Suppressor macrophage treated with lipopolysaccharide for 4 hours (primary cell): Measurements from ENCODE around the gene ERGIC1.
A peak's percentile ranks its signal among the peaks of the same experiment; 100 is the strongest.
"Not testable (repeated sequence)": the region's sequence is repeated elsewhere in the genome, so short reads cannot be mapped to it uniquely, and the experiment has no call there.

Experiments
- DNase-seq: peaks from one replicate; pipeline ENCODE4 v3.0.0-alpha.2; 2020

Gene ERGIC1

GRCh38 chr5:172883066-172883465, 49.0 kb downstream of the ERGIC1 start:
- peak; percentile 72 for DNase-seq

GRCh38 chr5:172885597-172886340, 51.7 kb downstream of the ERGIC1 start:
- DNase-seq: peak; percentile 61

DNA sequence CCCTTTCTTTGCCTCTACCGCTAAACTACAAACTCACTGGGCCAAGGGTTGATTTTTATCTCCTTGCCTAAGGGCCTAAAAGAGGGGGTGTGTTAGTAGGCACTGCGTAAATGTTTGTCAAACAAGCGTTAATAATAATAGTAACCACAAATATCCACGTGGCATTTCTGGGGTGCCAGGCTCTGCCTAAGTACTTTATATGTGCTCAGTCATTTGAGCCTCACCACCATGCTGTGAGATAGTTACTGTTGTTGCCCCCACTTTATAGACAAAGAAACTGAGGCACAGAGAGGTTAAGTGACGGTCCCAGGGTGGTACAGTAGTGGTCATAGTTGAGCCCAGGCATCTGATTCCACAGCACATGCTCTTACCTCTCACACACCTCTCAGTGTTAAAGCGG, 52.4 kb downstream of the ERGIC1 start:
- no peak for DNase-seq

- DNase-seq: peak; percentile 99
These were observed 53.0 kb downstream of the ERGIC1 start for GRCh38 chr5:172886974-172887501.

- peak; percentile 85 for DNase-seq
These were observed 53.6 kb downstream of the ERGIC1 start for GRCh38 chr5:172887692-172888091.

GRCh38 chr5:172890659-172891058, 56.6 kb downstream of the ERGIC1 start:
- no peak for DNase-seq

DNA sequence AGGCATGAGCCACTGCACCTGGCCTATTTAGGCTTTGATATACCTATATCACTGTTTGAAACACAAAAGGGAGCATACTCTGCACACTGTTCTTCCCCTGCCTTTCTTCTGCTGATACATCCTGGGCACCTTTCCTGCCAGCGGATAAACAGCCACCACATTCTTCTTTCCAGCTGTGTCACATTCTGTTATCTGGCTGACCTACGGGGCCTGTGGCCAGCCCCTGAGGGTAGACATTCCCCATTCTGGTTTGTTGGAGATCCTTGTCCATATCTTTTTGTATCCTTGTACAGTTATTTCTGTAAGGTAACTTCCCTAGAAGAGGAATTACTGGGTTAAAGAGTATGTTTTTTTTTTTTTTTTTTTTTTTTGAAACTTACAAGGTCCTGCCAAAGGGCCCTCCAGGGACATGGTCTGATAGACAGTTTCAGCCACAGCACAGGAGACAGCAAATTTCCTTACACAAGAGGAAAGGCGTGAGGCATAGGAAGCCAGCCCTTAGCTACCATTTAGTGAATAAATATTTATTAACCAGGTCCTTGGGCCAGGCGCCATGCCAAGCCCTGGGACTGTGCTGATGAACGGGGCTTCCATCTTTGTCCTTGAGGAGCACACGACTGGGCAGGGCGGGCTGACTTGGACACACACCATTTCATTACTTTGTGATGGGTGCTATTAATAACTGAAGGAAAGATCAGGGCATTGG, 57.8 kb downstream of the ERGIC1 start:
- no peak for DNase-seq

- DNase-seq: no peak
These were observed 58.7 kb downstream of the ERGIC1 start for GRCh38 chr5:172892713-172893112.

DNA sequence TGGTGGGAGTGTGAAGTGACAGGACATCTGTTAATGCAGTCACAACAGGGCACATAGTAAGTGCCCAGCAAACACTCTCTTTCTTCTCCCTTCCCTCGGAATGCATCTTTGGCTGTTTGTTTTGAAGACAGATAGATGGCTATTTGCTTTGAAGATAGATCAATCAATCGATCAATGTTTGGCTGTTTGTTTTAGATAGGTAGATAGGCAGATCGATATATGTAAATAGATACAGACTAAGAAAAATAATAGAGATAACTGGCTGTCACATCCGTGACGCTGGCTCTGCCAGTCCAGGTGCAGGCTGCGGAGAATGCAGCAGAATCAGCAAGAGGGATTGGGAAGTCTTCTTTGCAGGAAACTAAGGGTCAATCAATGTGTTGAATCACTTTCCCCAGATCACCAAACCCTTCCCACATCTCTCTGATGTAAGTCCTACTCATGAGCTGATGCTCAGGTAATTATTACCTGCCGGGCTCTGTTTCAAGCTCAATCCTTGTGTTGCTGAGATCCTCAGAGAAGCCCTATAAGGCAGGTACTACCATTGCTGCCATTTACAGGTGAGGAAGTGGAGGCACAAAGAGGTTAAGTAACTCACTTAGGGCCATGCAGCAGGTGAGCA, 60.8 kb downstream of the ERGIC1 start:
- DNase-seq: no peak

GRCh38 chr5:172895549-172895948, 61.5 kb downstream of the ERGIC1 start:
- DNase-seq: no peak

GRCh38 chr5:172896465-172896864, 62.4 kb downstream of the ERGIC1 start:
- DNase-seq: no peak

- DNase-seq: not testable (repeated sequence)
These were observed 63.0 kb downstream of the ERGIC1 start for GRCh38 chr5:172897067-172897466.

DNA sequence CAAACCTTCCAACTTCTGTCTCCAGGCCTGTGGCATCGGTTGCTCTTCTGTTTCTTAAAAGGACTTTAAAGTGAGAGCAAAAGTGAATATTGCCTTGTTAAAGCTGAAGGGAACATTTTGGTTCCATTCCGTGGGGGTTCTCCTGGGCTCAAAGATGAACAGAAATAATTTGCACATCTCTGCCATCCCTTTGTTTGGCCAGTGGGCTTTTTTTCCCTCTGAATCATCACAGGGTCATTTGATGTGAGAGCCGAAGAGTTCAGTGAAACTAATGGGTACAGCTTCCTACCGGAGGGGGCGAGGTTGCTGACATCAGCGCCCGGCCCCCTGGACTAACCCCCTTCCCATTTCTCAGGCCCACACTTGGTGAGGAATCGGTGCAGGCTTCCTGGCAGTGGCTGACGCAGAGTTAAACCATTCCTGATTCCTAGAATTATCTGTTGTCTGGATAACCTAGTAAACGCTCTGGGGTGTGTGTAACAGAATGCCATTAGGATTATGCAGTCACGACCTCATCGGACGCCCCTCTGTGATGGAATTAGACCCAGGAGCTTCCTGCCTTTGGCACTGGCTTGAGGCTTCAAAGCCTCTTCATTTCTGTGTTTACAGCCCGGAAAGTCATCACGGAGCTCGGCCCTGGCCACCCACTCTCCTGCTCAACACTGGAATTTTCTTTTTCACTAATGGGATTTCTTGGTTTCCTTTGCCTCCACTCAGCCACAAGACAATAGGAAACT, 63.6 kb downstream of the ERGIC1 start:
- DNase-seq: peak; percentile 56

- DNase-seq: no peak
These were observed 64.3 kb downstream of the ERGIC1 start for GRCh38 chr5:172898218-172898842.

DNA sequence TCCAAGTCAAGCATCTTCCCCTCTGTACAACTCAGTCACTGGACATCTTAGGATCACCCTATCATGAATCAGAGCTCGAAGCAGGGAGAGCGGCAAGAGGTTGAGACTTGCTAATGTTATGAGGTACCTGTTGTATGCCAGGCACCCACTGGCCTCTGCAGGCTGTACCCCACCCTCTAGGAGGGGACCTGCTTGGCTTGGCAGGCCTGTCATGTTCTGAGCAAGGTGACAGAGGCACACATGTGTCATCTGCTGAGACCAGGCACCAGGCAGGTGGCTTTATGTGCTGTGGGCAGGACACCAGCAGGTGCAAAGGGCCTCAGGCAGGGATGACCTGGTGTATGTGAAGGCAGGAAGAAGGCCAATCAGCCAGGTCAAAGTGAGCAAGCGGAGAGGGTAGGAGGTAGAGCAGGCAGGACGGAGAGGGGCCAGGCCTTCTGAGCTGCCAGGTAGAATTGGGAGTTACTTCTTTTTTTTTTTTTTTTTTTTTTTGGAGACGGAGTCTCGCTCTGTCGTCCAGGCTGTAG, 64.9 kb downstream of the ERGIC1 start:
- DNase-seq: no peak

DNA sequence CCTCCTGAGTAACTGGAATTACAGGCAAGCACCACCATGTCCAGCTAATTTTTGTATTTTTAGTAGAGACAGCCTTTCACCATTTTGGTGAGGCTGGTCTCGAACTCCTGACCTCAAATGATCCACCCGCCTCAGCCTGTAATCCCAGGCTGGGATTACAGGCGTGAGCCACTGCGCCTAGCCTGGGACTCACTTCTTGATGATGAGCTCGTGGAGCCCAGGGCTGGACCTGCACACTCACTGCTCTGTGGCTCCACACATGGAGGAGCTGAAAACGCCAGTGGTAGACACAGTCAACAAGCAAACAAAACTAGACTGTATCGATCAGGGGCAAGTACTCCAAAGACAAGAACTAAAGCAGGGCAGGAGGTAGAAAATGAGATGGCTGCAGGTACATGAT, 65.4 kb downstream of the ERGIC1 start:
- no peak for DNase-seq

DNA sequence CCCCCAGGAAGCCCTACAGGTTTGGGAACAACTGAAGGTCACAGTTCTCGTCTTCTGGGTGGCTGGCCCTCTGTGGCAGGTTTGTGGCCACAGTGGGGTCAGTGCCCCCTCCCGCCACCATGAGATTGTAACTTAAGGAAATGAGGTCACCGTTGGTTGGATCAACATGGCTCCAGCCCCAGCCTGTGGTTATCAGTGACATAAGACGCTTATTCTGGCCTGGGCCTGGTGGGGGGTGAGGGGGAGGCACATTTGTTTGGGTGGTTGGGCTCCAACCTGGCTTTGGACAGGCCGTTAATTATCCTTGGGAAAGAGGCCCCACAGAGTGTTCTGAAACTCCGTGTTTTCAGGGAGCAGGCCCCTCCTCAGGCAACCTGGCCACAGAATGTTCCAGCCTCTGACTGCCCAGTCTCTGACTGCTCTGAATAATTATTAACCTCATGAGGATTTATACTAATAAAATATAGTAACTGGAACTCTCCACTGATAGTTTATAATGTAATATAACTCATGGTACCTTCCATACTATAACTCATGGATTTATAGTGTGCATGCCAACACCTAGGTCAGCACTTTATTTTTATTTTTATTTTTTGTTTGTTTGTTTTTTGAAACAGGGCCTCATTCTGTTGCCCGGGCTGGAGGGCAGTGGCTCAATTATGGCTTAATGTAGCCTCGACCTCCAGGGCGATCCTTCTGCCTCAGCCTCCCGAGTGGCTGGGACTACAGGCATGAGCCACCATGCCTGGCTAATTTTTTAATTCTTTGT, 67.1 kb downstream of the ERGIC1 start:
- DNase-seq: no peak

GRCh38 chr5:172901788-172902496, 67.9 kb downstream of the ERGIC1 start:
- no peak for DNase-seq

- DNase-seq: no peak
These were observed 68.7 kb downstream of the ERGIC1 start for GRCh38 chr5:172902497-172903472.

GRCh38 chr5:172903790-172904189, 69.7 kb downstream of the ERGIC1 start:
- DNase-seq: peak; percentile 37
